IMR-90 (cell line): ENCODE data around the gene ANKRD33B. TPM values are rescaled to one million over a fixed set of nuclear protein-coding genes. Genes with fewer than 3 reads are reported as not detected.

ENCODE experiments used
- ATAC-seq: fragments of 200-7000 bp; cut with Tn5 transposase; 2 replicates; pipeline ENCODE4 v1.9.1; 2020; ENCODE audit warnings: low read depth, mild to moderate bottlenecking, moderate library complexity
- BruUV-seq: library from RNA; stranded (reverse); fragments of 400-500 nt; replicated peaks from 2 replicates; lab custom pipeline; 2021; lab: Mats Ljungman, UMichigan
- CTCF ChIA-PET: fragments of 300-600 bp; formaldehyde crosslinking; extraction: SDS; loops from one replicate; lab custom pipeline; 2021; ENCODE audit warnings: antibody characterized with exemption; lab: Yijun Ruan, JAX
- POLR2A ChIA-PET: fragments of 300-600 bp; sonication (Branson Sonifier 250); formaldehyde crosslinking; loops from one replicate; lab custom pipeline; 2022; ENCODE audit warnings: antibody characterized with exemption; ENCODE audit not compliant: unreplicated experiment; lab: Charles Lee
- DNase-seq: peaks from one replicate; pipeline ENCODE4 v3.0.0; 2013
- H2AFZ ChIP-seq: replicated peaks from 2 replicates; pipeline ENCODE3; 2013; ENCODE audit warnings: low read length, mild to moderate bottlenecking; ENCODE audit not compliant: poor library complexity
- H2AK5ac ChIP-seq: 2 replicates; pipeline ENCODE4 v1.6.1; 2013; ENCODE audit warnings: low read depth, low read length, inconsistent platforms
- H2AK9ac ChIP-seq: replicated peaks from 2 replicates; pipeline ENCODE3; 2013; ENCODE audit warnings: mild to moderate bottlenecking, low read depth, low read length, moderate library complexity; ENCODE audit not compliant: poor library complexity
- H2BK120ac ChIP-seq: 2 replicates; pipeline ENCODE4 v1.6.1; 2013; ENCODE audit warnings: low read depth, low read length, inconsistent platforms
- H2BK15ac ChIP-seq: 3 replicates; pipeline ENCODE4 v1.6.1; 2013; ENCODE audit warnings: low read depth, low read length, inconsistent platforms
- H2BK20ac ChIP-seq: 2 replicates; pipeline ENCODE4 v1.6.1; 2013; ENCODE audit warnings: low read depth, mild to moderate bottlenecking, inconsistent platforms, low read length, moderate library complexity
- H2BK5ac ChIP-seq: 2 replicates; pipeline ENCODE4 v1.6.1; 2013; ENCODE audit warnings: mild to moderate bottlenecking, low read depth, low read length, inconsistent platforms; ENCODE audit not compliant: poor library complexity, severe bottlenecking
- H3K14ac ChIP-seq: replicated peaks from 2 replicates; pipeline ENCODE4 v1.6.1; 2013; ENCODE audit warnings: low read depth, low read length, inconsistent platforms
- H3K18ac ChIP-seq: 2 replicates; pipeline ENCODE4 v1.6.1; 2013; ENCODE audit warnings: low read depth, low read length, control low read depth
- H3K23ac ChIP-seq: 2 replicates; pipeline ENCODE4 v1.6.1; 2013; ENCODE audit warnings: low read depth, low read length, inconsistent platforms
- H3K27ac ChIP-seq: 2 replicates; pipeline ENCODE4 v1.5.1; 2013; ENCODE audit warnings: mild to moderate bottlenecking, control low read depth, low read length; ENCODE audit not compliant: insufficient read depth
- H3K27me3 ChIP-seq: 2 replicates; pipeline ENCODE4 v1.6.1; 2013; ENCODE audit warnings: low read length; ENCODE audit not compliant: control insufficient read depth, insufficient read depth
- H3K36me3 ChIP-seq: 2 replicates; pipeline ENCODE4 v1.6.1; 2013; ENCODE audit warnings: low read length, mixed read lengths; ENCODE audit not compliant: control insufficient read depth, insufficient read depth
- H3K4ac ChIP-seq: 2 replicates; pipeline ENCODE4 v1.6.1; 2013; ENCODE audit warnings: low read depth, low read length, inconsistent platforms
- H3K4me1 ChIP-seq: 2 replicates; pipeline ENCODE4 v1.6.1; 2013; ENCODE audit warnings: low read length, mixed read lengths; ENCODE audit not compliant: control insufficient read depth, insufficient read depth
- H3K4me2 ChIP-seq: 2 replicates; pipeline ENCODE4 v1.6.1; 2013; ENCODE audit warnings: low read depth, mild to moderate bottlenecking, control low read depth, low read length, moderate library complexity
- H3K4me3 ChIP-seq: 2 replicates; pipeline ENCODE4 v1.5.1; 2013; ENCODE audit warnings: low read depth, mild to moderate bottlenecking, control low read depth, low read length, moderate library complexity; ENCODE audit not compliant: insufficient read depth
- H3K56ac ChIP-seq: 2 replicates; pipeline ENCODE4 v1.6.1; 2013; ENCODE audit warnings: low read length, inconsistent platforms; ENCODE audit not compliant: insufficient read depth; ENCODE audit errors: extremely low read depth
- H3K79me1 ChIP-seq, 2 experiments: 2 replicates each; pipeline ENCODE4 v1.6.1; 2013; ENCODE audit warnings: low read length in 2 of 2, inconsistent platforms in 1 of 2, low read depth in 1 of 2
- H3K9ac ChIP-seq: 2 replicates; pipeline ENCODE4 v1.6.1; 2013; ENCODE audit warnings: low read depth, low read length, control low read depth
- H3K9me1 ChIP-seq: 2 replicates; pipeline ENCODE4 v1.6.1; 2013; ENCODE audit warnings: low read length, inconsistent platforms; ENCODE audit not compliant: insufficient read depth
- H3K9me3 ChIP-seq: 2 replicates; pipeline ENCODE4 v1.6.1; 2013; ENCODE audit warnings: low read length; ENCODE audit not compliant: control insufficient read depth, insufficient read depth
- H4K20me1 ChIP-seq: 2 replicates; pipeline ENCODE4 v1.6.1; 2013; ENCODE audit warnings: low read length, inconsistent platforms; ENCODE audit not compliant: insufficient read depth
- H4K5ac ChIP-seq: 2 replicates; pipeline ENCODE4 v1.6.1; 2013; ENCODE audit warnings: mild to moderate bottlenecking, low read depth, low read length, control low read depth
- H4K8ac ChIP-seq, 2 experiments: 2 replicates each; pipeline ENCODE4 v1.6.1; 2013; ENCODE audit warnings: low read depth in 2 of 2, low read length in 2 of 2, control low read depth in 1 of 2, inconsistent platforms in 1 of 2
- H4K91ac ChIP-seq: 2 replicates; pipeline ENCODE4 v1.6.1; 2013; ENCODE audit warnings: low read depth, low read length, inconsistent platforms; ENCODE audit not compliant: insufficient read depth
- CHD1 ChIP-seq: IDR thresholded peaks from 2 replicates; pipeline ENCODE4 v1.6.1; 2012; ENCODE audit warnings: low read depth, low read length, improper control_type of control experiment
- MAFK ChIP-seq: IDR thresholded peaks from 2 replicates; pipeline ENCODE4 v1.6.1; 2012; ENCODE audit warnings: low read depth, low read length, improper control_type of control experiment
- MAZ ChIP-seq: IDR thresholded peaks from 2 replicates; pipeline ENCODE4 v1.6.1; 2012; ENCODE audit warnings: low read depth, mild to moderate bottlenecking, low read length, improper control_type of control experiment, moderate library complexity, borderline replicate concordance
- RCOR1 ChIP-seq: IDR thresholded peaks from 2 replicates; pipeline ENCODE4 v1.6.1; 2012; ENCODE audit warnings: mild to moderate bottlenecking, low read length, improper control_type of control experiment; ENCODE audit not compliant: insufficient replicate concordance
- WGBS, 2 experiments: methylation state at CpG; one replicate each; pipeline versions ENCODE4 v1.1.5 to v1.1.7; 2013; ENCODE audit warnings: missing lambda C conversion rate in 2 of 2; ENCODE audit not compliant: insufficient read length in 1 of 2; ENCODE audit errors: extremely low coverage in 2 of 2; 5-methylcytosine and 5-hydroxymethylcytosine counted together
- dilution Hi-C: fragments of 300-500 bp; cut with HindIII; formaldehyde crosslinking; loops from one replicate; pipeline ENCODE4 v1.14.3; 2018; ENCODE audit warnings: low sequenced_read_pairs; ENCODE audit not compliant: unreplicated experiment
- in situ Hi-C: fragments of 300-500 bp; cut with MboI; formaldehyde crosslinking; loops from 3 replicates; pipeline ENCODE4 v1.14.3; 2019; ENCODE audit warnings: low sequenced_read_pairs, inconsistent platforms, mixed read lengths
- intact Hi-C: fragments of 100-400 bp; cut with micrococcal nuclease; formaldehyde crosslinking; loops from 2 replicates; pipeline ENCODE4 v1.10.0; 2022
- polyA plus RNA-seq, 3 experiments: library from polyadenylated mRNA; depleted of rRNA; stranded (reverse); fragments of >200 nt; gene quantifications; 2 replicates each; pipeline ENCODE4 v1.2.3, GENCODE V29; 2012; ENCODE audit warnings: low replicate concordance in 1 of 3
- total RNA-seq: library from RNA; depleted of rRNA; stranded (reverse); fragments of >200 nt; gene quantifications from 2 replicates; pipeline ENCODE4 v1.2.3, GENCODE V29; 2012
- TF ChIP-seq, protein P1 (sequence below): fragments of 150-350 bp; IDR thresholded peaks from 2 replicates; pipeline ENCODE4 v1.6.1; 2017; ENCODE audit warnings: mild to moderate bottlenecking, antibody characterized with exemption, low read length, low read depth

The ANKRD33B gene
- total and polyA plus RNA-seq, 2 of the 4 experiments (the other 2 are of a cell fraction) = 2.5 to 3.3 TPM

DNA sequence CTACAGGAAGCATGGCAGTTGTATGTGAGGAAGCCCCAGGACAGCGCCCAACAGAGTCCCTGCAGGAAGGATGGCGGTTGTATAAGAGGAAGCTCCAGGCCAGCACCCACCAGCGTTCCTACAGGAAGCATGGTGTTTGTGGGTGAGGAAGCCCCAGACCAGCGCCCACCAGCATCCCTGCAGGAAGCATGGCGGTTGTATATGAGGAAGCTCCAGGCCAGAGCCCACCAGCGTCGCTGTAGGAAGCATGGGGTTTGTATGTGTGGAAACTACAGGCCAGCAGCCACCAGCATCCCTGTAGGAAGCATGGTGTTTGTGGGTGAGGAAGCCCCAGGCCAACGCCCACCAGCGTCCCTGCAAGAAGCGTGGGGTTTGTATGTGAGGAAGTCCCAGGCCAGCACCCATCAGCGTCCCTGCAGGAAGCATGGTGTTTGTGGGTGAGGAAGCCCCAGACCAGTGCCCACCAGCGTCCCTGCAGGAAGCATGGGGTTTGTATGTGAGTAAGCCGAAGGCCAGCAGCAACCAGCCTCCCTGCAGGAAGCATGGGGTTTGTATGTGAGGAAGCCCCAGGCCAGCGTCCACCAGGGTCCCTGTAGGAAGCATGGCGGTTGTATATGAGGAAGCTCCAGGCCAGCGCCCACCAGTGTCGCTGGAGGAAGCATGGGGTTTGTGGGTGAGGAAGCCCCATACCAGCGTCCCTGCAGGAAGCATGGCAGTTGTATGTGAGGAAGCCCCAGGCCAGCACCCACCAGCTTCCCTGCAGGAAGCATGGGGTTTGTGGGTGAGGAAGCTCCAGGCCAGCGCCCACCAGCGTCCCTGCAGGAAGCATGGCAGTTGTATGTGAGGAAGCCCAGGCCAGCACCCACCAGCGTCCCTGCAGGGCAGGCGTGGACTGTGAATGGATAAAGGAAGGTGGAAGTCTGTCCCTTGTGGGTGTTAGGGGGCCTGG, 118.1 kb downstream of the ANKRD33B start:
- H3K9me3 ChIP-seq = no peaks in the 10 kb centered on the region
- dilution Hi-C loops = no loop called here
- intact Hi-C loops = no loop called here
- DNase-seq = no peak
- peak overlapping the region; percentile 29 for H2AFZ ChIP-seq
- ATAC-seq = no peak
- WGBS, 2 experiments = 100% methylated on average over 9 of the region's 22 CpGs; no CpG with 5 or more reads in 1 of the 2 experiments
- no peak overlapping the region for H3K4me2 ChIP-seq
- H3K56ac ChIP-seq = no peak overlapping the region
- no peak overlapping the region for H2AK9ac ChIP-seq
- BruUV-seq = no TSS peak
- H2BK20ac ChIP-seq = no peak overlapping the region
- in situ Hi-C loops = no loop called here
- H3K27ac ChIP-seq = no peak overlapping the region
- no peak overlapping the region for H2BK5ac ChIP-seq
- H4K5ac ChIP-seq = no peak overlapping the region
- H3K36me3 ChIP-seq = peaks cover 57% of the 10 kb centered on the region
- H3K9ac ChIP-seq = no peak overlapping the region
- H3K14ac ChIP-seq = no peak overlapping the region
- no peaks in the 10 kb centered on the region for H3K27me3 ChIP-seq
- POLR2A ChIA-PET = no interaction called here
- H2BK120ac ChIP-seq = no peak overlapping the region
- TF ChIP-seq RCOR1 (no peak), CHD1 (no peak), MAFK (no peak), MAZ (no peak)
- TF ChIP-seq, protein P1, sequence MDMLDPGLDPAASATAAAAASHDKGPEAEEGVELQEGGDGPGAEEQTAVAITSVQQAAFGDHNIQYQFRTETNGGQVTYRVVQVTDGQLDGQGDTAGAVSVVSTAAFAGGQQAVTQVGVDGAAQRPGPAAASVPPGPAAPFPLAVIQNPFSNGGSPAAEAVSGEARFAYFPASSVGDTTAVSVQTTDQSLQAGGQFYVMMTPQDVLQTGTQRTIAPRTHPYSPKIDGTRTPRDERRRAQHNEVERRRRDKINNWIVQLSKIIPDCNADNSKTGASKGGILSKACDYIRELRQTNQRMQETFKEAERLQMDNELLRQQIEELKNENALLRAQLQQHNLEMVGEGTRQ = no peak
- H4K20me1 ChIP-seq = peaks cover 30% of the 10 kb centered on the region
- no peaks in the 10 kb centered on the region; the same call in 1 of the 2 replicates for H3K4me1 ChIP-seq
- no peak overlapping the region for H3K18ac ChIP-seq
- H4K91ac ChIP-seq = no peak overlapping the region
- peaks cover 36 to 54% of the 10 kb centered on the region in 2 experiments for H3K79me1 ChIP-seq
- H2AK5ac ChIP-seq = no peak overlapping the region
- no peak overlapping the region for H3K4me3 ChIP-seq
- no peak overlapping the region for H2BK15ac ChIP-seq
- CTCF ChIA-PET = no interaction called here
- no peak overlapping the region for H3K23ac ChIP-seq
- peaks cover 13% of the 10 kb centered on the region for H3K9me1 ChIP-seq
- H4K8ac ChIP-seq = no peak overlapping the region
- H3K4ac ChIP-seq = no peak overlapping the region
